PC-9 (cell line): ENCODE results near the gene ENKUR. TPM values are rescaled to one million over a fixed set of nuclear protein-coding genes. Genes with fewer than 3 reads are reported as not detected.

ENCODE experiments used
- BruUV-seq: library from RNA; stranded (reverse); fragments of 400-500 nt; replicated peaks from 2 replicates; lab custom pipeline; 2021; lab: Mats Ljungman, UMichigan
- CTCF ChIA-PET: fragments of 300-600 bp; sonication (Branson Sonifier 250); formaldehyde crosslinking; loops from one replicate; lab custom pipeline; 2022; ENCODE audit warnings: antibody characterized with exemption; lab: Charles Lee
- POLR2A ChIA-PET: fragments of 300-600 bp; sonication (Branson Sonifier 250); formaldehyde crosslinking; loops from one replicate; lab custom pipeline; 2022; ENCODE audit warnings: antibody characterized with exemption; ENCODE audit not compliant: unreplicated experiment; lab: Charles Lee
- DNase-seq, 2 experiments: peaks; one replicate each; pipeline versions ENCODE4 v3.0.0 to v3.0.0-alpha.2; 2015 to 2022; ENCODE audit warnings: mixed read lengths in 1 of 2
- H2AFZ ChIP-seq: fragments of 200-600 bp; sonication (generic); 2 replicates; pipeline ENCODE4 v1.8.1; 2017; ENCODE audit warnings: antibody characterized with exemption
- H3F3A ChIP-seq: fragments of 200-600 bp; sonication (generic); 2 replicates; pipeline ENCODE4 v1.8.1; 2017; ENCODE audit warnings: antibody characterized with exemption, mild to moderate bottlenecking, low read depth; ENCODE audit not compliant: insufficient read depth
- H3K27ac ChIP-seq: fragments of 200-600 bp; sonication (generic); 2 replicates; pipeline ENCODE4 v1.6.1; 2016; ENCODE audit warnings: mixed run types
- H3K27me3 ChIP-seq: fragments of 200-600 bp; sonication (generic); 2 replicates; pipeline ENCODE4 v1.6.1; 2016; ENCODE audit warnings: low read depth, mixed run types; ENCODE audit not compliant: insufficient read depth
- H3K36me3 ChIP-seq: fragments of 200-600 bp; sonication (generic); 2 replicates; pipeline ENCODE4 v1.6.1; 2016; ENCODE audit warnings: low read depth, mixed run types
- H3K4me1 ChIP-seq: fragments of 200-600 bp; sonication (generic); replicated peaks from 2 replicates; pipeline ENCODE4 v1.6.1; 2016; ENCODE audit warnings: mixed run types; ENCODE audit not compliant: insufficient read depth
- H3K4me2 ChIP-seq: fragments of 200-600 bp; sonication (generic); 2 replicates; pipeline ENCODE4 v1.6.1; 2017; ENCODE audit warnings: mixed run types
- H3K4me3 ChIP-seq: fragments of 200-600 bp; sonication (generic); 2 replicates; pipeline ENCODE4 v1.6.1; 2016; ENCODE audit warnings: mixed run types
- H3K79me2 ChIP-seq: fragments of 200-600 bp; sonication (generic); 2 replicates; pipeline ENCODE4 v1.6.1; 2017; ENCODE audit warnings: low read depth, mixed run types
- H3K9me2 ChIP-seq: fragments of 200-600 bp; sonication (generic); 2 replicates; pipeline ENCODE4 v1.8.1; 2017; ENCODE audit warnings: mild to moderate bottlenecking; ENCODE audit not compliant: insufficient read depth
- H3K9me3 ChIP-seq: fragments of 200-600 bp; sonication (generic); 2 replicates; pipeline ENCODE4 v1.8.1; 2016; ENCODE audit warnings: low read depth; ENCODE audit not compliant: insufficient read depth
- H4K20me1 ChIP-seq: fragments of 200-600 bp; sonication (generic); 2 replicates; pipeline ENCODE4 v1.8.1; 2017; ENCODE audit not compliant: insufficient read depth
- CTCF ChIP-seq: fragments of 200-600 bp; sonication (generic); conservative IDR thresholded peaks from 2 replicates; pipeline ENCODE4 v1.6.1; 2017; ENCODE audit warnings: mixed run types, antibody characterized with exemption, mild to moderate bottlenecking, moderate library complexity
- EZH2 ChIP-seq: fragments of 200-600 bp; sonication (generic); IDR thresholded peaks from 2 replicates; pipeline ENCODE4 v1.8.0; 2017; ENCODE audit warnings: antibody characterized with exemption, low read depth
- intact Hi-C: fragments of 100-400 bp; cut with micrococcal nuclease; formaldehyde crosslinking; loops from one replicate; pipeline ENCODE4 v1.10.0; 2022; ENCODE audit not compliant: unreplicated experiment
- total RNA-seq: library from RNA; stranded (reverse); gene quantifications from 2 replicates; pipeline ENCODE4 v1.2.3, GENCODE V29; 2021

Gene ENKUR
- total RNA-seq, 1 experiment from 2014 or later, result 1.0 TPM

- H3K9me2 ChIP-seq, result no peaks in the 10 kb centered on the region
- H4K20me1 ChIP-seq, result no peaks in the 10 kb centered on the region
- no peaks in the 10 kb centered on the region for H3K36me3 ChIP-seq
- no peaks in the 10 kb centered on the region for H3K27me3 ChIP-seq
- CTCF ChIA-PET, result no interaction called here
- no peaks in the 10 kb centered on the region for H3K79me2 ChIP-seq
- POLR2A ChIA-PET, result no interaction called here
- TF ChIP-seq CTCF (no peak), EZH2 (no peak)
- no peak overlapping the region for H3K4me3 ChIP-seq
- no peak overlapping the region for H3K27ac ChIP-seq
- DNase-seq, result no peak
- H3K4me1 ChIP-seq, result no peaks in the 10 kb centered on the region
- no peaks in the 10 kb centered on the region for H3K9me3 ChIP-seq
- H2AFZ ChIP-seq, result no peak overlapping the region
- intact Hi-C loops, result no loop called here
- no peaks in the 10 kb centered on the region for H3F3A ChIP-seq
- no TSS peak for BruUV-seq
- no peak overlapping the region for H3K4me2 ChIP-seq
Observed at GRCh38 chr10:24998044-24998443, 17.9 kb downstream of the ENKUR start.

- no peak for DNase-seq
- Histone ChIP-seq H3K79me2 (no peaks in the 10 kb centered on the region), H3F3A (no peaks in the 10 kb centered on the region), H3K9me3 (no peaks in the 10 kb centered on the region), H3K27ac (no peak overlapping the region), H2AFZ (no peak overlapping the region), H3K4me2 (no peak overlapping the region), H4K20me1 (no peaks in the 10 kb centered on the region), H3K9me2 (no peaks in the 10 kb centered on the region), H3K4me3 (no peak overlapping the region), H3K27me3 (no peaks in the 10 kb centered on the region), H3K4me1 (no peaks in the 10 kb centered on the region), H3K36me3 (no peaks in the 10 kb centered on the region)
- no TSS peak for BruUV-seq
- intact Hi-C loops, result no loop called here
- POLR2A ChIA-PET, result no interaction called here
- CTCF ChIA-PET, result no interaction called here
- no peak for TF ChIP-seq CTCF
- TF ChIP-seq EZH2, result no peak
Observed at GRCh38 chr10:24995072-24995471, 20.9 kb downstream of the ENKUR start.

GRCh38 chr10:24993237-24993958 is 22.6 kb downstream of the ENKUR start:
- Histone ChIP-seq H3K4me2 (no peak overlapping the region), H2AFZ (no peak overlapping the region), H3K9me3 (no peaks in the 10 kb centered on the region), H3K9me2 (no peaks in the 10 kb centered on the region), H4K20me1 (no peaks in the 10 kb centered on the region), H3K4me1 (no peaks in the 10 kb centered on the region), H3K36me3 (no peaks in the 10 kb centered on the region), H3K27ac (no peak overlapping the region), H3K27me3 (no peaks in the 10 kb centered on the region), H3F3A (no peaks in the 10 kb centered on the region), H3K4me3 (no peak overlapping the region), H3K79me2 (no peaks in the 10 kb centered on the region)
- CTCF ChIA-PET, result no interaction called here
- POLR2A ChIA-PET, result no interaction called here
- no peak for DNase-seq
- no TSS peak for BruUV-seq
- intact Hi-C loops, result no loop called here
- no peak for TF ChIP-seq EZH2
- no peak for TF ChIP-seq CTCF
